Activated CD4-positive, alpha-beta T cell treated with anti-CD3 and anti-CD28 coated beads, Interleukin-2, Interleukin-6, amounts not matched to agents 100 ng/mL and 50 ng/mL, durations not matched to agents 16 hours and 8 hours (primary cell): Measurements from ENCODE around the gene EVA1A.
"Not testable (repeated sequence)": the region's sequence is repeated elsewhere in the genome, so short reads cannot be mapped to it uniquely, and the experiment has no call there.

Experiments
- DNase-seq: peaks from one replicate; pipeline ENCODE4 v3.0.0-alpha.2; 2020

Gene EVA1A

GRCh38 chr2:75480971-75481836 lies 79.5 kb downstream of the EVA1A start:
- no peak for DNase-seq

GRCh38 chr2:75477696-75478095 lies 83.0 kb downstream of the EVA1A start:
- DNase-seq: not testable (repeated sequence)

GRCh38 chr2:75476761-75477160 lies 84.0 kb downstream of the EVA1A start:
- DNase-seq: peak; percentile 24

- no peak for DNase-seq
Observed at GRCh38 chr2:75475976-75476375, 84.8 kb downstream of the EVA1A start.

GRCh38 chr2:75475049-75475448 lies 85.7 kb downstream of the EVA1A start:
- no peak for DNase-seq

- DNase-seq: no peak
Observed at GRCh38 chr2:75474115-75474514, 86.6 kb downstream of the EVA1A start.

GRCh38 chr2:75466708-75467311 lies 93.9 kb downstream of the EVA1A start:
- peak; percentile 12 for DNase-seq

GRCh38 chr2:75465317-75465984 lies 95.3 kb downstream of the EVA1A start:
- DNase-seq: no peak

GRCh38 chr2:75464348-75464946 lies 96.3 kb downstream of the EVA1A start:
- peak; percentile 3 for DNase-seq

- no peak for DNase-seq
Observed at GRCh38 chr2:75462721-75463120, 98.0 kb downstream of the EVA1A start.

GRCh38 chr2:75462206-75462605 lies 98.5 kb downstream of the EVA1A start:
- DNase-seq: no peak

- DNase-seq: no peak
Observed at GRCh38 chr2:75460630-75461029, 100.1 kb downstream of the EVA1A start.

- no peak for DNase-seq
Observed at GRCh38 chr2:75459565-75460310, 101.0 kb downstream of the EVA1A start.

- DNase-seq: no peak
Observed at GRCh38 chr2:75458201-75458600, 102.5 kb downstream of the EVA1A start.

- DNase-seq: no peak
Observed at GRCh38 chr2:75456825-75457224, 103.9 kb downstream of the EVA1A start.

- no peak for DNase-seq
Observed at GRCh38 chr2:75456111-75456510, 104.6 kb downstream of the EVA1A start.

GRCh38 chr2:75454241-75454620 lies 106.5 kb downstream of the EVA1A start:
- DNase-seq: no peak

GRCh38 chr2:75453384-75454240 lies 107.1 kb downstream of the EVA1A start:
- DNase-seq: no peak

GRCh38 chr2:75450068-75450467 lies 110.7 kb downstream of the EVA1A start:
- no peak for DNase-seq

- no peak for DNase-seq
Observed at GRCh38 chr2:75447176-75447575, 113.6 kb downstream of the EVA1A start.
